EL (cell line): ENCODE results near the gene ZSWIM4.

Source experiments
- DNase-seq: peaks from one replicate; pipeline ENCODE4 v3.0.0-alpha.2; 2016

The ZSWIM4 gene

DNA sequence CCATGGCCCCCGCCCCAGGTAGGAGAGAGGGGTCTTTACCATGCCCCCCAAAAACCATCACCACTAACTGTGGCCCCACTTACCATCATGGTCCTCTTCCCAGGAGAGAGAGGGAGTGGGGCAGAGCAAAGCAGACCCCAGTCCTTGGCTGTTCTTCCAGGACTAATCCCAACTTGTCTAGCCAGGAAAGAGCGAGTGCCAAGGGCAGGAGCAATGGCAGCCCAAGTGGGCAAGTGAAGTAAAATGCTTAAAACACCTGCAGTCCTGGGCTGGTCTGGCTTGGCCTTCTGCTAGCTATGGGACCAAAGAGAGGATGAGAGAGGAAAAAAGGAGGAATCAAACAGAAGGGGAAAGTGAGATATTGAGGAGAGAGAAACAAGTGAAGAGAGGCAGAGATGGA lies 17.9 kb downstream of the ZSWIM4 start:
- no peak for DNase-seq

DNA sequence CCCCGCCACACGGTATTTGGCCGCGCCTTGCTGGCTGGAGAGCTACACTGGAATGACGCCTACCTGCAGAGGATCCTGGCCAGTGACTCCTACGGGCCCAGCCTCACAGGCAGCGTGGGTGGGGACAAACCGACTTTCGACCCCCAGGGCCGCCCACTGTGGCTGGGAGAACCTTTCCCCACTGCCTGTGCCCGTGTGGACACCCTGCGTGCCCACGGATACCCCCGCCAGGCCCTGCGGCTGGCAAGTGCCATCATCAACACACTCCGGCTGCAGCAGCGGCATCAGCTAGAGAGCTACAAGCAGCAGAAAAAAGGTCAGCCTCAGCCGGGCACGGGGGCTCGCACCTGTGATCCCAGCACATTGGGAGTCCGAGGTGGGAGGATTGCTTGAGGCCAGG lies 19.3 kb downstream of the ZSWIM4 start:
- DNase-seq: no peak

DNA sequence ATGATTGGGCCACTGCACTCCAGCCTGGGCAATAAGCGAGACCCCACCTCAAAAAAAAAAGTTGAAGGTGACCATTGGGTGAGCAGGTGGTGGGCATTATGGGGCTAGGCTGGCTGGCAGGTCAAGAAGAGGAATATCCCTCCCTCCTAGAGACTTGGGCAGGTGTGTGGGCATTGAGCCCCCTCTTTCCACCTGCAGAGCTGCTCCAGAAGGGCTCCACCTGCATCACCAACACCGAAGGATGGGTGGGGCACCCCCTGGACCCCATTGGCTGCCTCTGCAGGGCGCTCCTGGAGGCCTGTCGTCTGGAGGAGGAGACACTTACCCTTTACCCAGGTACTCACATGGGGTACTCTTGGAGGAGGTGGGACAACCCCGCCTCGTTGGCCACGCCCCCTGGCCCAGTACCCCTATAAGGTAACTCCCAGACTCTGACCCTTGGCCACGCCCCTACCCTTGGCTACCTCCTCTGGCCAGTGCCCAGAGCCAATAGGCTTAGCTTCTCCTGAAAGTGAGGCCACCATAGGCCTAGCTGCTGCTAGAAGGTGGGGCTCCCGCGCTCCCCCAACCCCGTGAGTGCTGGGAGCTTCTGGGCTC lies 21.9 kb downstream of the ZSWIM4 start:
- DNase-seq: no peak

DNA sequence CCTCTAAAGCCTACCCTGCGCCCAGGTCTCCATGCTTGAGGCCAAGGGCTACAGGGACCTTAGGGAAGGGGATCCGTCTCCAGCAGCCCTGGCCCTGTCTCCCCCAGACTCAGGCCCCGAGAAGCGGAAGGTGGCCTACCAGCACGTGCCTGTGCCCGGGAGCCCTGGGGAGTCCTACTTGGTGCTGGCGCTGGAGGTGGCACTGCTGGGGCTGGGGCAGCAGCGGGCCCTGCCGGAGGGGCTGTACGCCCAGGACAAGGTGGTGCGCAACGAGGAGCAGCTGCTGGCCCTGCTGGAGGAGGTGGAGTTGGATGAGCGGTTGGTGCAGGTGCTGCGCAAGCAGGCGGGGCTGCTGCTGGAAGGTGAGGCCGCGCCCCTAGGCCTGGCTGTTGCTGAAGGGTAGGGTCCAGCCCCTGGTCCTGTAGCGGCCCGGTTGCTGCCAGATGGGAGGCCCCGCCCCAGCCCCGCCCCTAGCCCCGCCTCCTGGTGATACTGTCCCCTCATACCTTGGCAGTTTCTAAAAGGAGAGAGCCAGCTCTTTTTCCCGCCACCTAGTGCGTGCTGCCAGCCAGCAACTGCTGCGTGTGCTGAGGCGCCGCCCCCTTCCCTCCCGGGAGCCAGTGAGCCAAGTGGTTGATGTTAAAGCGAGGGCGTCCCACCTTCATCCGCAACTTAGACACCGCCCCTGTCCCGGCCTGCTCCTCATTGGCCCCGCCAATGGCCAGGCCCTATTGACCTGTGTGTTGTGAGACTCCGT lies 22.6 kb downstream of the ZSWIM4 start:
- DNase-seq: no peak

DNA sequence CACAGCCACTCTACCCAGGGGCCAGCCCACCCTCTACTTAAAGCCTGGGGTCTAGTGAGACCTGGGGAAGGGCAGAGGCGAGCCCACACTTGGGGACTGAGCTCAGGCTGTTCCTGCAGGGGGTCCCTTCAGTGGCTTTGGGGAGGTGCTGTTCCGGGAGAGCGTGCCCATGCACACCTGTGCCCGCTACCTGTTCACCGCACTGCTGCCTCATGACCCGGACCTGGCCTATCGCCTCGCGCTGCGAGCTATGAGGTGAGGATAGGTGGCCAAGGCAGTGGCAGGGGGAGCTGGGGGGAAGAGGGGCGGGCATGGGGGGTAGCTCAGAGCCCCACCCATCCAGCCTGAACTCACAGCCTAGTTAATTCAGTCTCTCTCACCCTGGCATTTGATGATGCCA lies 24.0 kb downstream of the ZSWIM4 start:
- DNase-seq: no peak

DNA sequence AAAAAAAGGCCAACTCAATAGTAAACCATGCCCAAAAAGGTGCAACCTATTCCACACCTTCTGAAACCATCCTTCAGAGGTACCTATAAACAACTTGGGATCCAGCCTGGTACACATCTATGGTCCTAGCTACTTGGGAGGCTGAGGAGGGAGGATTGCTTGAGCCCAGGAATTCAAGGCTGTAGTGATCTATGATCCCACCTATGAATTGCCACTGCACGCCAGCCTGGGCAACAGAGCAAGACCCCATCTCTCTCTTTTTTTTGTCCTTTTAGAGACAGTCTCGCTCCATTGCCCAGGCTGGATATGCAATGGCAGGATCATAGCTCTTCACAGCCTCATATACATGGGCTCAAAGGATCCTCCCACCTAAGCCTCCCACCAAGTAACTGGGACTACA lies 26.0 kb downstream of the ZSWIM4 start:
- DNase-seq: no peak

DNA sequence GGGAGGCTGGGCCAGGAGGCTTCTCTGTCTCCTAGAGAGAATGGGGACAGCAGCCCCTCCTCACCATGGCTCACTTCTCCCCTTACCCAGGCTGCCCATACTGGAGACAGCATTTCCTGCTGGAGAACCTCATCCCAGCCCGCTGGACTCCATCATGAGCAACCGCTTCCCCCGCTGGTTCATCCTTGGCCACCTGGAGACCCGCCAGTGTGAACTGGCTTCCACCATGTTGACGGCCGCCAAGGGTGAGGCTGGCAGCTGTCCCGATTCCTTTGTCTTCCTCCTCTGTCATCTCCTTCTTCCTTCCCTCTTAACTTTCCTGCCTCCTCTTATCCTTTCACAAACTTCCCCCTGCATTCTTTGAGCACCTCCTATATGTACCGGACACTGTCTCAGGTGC lies 28.0 kb downstream of the ZSWIM4 start:
- DNase-seq: no peak

DNA sequence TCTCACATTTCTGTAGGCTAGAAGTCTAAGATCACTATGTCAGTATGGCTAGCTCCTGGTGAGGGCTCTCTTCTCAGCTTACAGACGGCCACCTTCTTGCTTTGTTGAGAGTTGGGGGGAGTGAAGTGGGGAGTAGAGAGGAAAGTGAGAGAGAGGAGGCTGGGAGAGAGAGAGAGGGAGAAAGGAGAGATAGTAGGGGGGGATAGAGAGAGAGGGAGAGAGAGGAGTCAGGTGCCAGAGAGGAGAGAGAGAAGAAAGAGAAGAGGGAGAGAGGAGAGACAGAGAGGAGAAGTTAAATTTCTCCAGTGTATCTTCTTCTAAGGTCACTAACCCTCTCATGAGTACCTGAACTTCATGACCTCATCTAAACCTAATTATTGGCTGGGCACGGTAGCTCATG lies 28.7 kb downstream of the ZSWIM4 start:
- no peak for DNase-seq

DNA sequence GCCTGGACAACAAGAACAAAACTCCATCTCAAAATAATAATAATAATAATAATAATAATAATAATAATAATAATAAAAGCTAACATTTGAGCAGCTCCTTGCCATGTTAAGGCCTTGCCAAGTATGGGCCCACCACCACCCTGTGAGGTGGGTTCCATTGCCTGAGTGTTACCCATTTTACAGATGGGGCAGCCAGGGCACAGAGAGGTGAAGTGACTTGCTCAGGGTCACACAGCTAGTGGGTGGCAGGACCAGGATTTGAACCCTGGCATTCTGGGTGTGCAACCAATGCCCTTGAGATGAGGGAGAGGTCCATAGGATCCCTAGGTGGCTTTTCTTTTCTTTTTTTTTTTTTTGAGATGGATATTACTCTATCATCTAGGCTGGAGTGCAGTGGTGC lies 29.5 kb downstream of the ZSWIM4 start:
- DNase-seq: no peak

DNA sequence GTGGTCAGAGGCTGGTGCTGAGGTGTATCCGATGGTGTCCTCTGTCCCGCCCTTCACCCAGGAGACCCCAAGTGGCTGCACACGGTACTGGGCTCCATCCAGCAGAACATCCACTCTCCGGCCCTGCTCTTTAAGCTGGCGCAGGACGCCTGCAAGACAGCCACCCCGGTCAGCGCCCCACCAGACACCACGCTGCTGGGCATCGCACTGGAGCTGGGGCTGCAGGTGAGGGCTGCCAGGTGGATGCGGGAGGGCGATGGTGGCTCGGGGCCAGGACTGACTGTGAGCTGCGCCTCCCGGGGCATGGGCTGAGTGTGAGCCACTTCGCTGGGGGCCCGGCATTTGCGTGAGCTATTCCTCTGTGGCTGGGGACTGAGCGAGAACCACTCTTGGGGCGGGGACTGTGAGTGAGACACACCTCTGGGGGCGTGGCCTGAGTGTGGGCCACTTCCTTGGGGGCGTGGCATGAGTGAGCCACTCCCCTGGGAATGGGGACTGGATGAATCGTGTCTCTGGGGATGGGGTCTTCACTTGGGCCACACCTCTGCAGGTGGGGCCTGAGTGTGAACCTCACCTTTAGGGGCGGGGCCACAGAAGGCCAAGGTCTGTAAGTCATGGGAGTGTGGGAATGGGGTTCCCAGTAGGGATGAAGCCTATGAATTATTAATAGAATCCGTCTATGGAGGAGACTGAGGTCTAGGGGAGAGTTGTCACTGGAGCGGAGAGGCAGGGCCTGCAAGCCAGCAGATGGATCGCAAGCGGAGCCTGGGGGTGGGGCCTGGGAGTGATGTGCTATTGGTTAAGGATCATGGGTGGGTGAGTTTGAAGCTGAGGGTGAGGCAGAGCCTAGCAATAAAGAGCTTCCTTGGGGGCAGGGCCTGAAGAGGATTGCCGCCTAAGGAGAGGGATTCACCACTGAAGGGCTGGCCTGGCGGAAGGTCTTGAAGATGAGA lies 30.5 kb downstream of the ZSWIM4 start:
- no peak for DNase-seq

DNA sequence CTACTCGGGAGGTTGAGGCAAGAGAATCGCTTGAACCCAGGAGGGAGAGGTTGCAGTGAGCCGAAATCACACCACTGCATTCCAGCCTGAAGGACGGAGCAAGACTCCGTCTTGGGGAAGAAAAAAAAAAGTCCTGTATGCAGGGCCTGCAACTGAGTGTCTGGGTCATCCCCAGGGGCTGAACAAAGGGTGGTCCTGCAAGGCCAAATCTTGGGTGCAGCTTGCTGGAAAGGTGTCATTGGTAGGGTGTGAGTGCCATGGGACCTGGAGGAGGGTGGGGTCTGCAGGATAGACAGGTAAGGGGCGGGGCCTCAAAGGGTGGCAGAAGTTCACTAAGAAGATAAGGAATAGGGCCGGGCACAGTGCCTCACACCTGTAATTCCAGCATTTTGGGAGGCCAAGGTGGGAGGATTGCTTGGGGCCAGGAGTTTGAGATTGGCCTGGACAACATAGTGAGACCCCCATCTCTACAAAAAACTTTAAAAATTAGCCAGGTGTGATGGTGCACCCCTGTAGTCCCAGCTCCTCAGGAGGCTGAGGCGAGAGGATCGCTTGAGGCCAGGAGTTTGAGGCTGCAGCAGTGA lies 31.5 kb downstream of the ZSWIM4 start:
- no peak for DNase-seq

DNA sequence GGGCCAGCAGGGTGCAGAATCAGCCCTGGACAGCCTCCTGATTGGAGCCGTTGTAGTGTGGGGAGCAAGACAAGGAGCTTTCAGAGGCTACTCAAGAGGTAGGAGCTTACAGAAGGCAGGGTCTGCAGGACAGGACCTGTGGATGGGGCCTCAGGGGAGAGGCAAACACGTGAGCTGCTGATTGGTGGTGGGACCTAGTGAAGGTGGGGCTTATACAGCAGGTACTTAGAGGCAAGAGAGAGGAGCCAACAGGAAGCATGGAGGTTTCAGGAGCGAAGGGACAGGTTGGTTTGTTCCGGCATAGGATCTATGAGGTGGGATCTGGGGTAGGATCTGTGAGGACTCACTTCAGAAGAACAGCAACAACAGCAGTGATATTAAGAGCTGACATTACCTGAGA lies 32.4 kb downstream of the ZSWIM4 start:
- no peak for DNase-seq

DNA sequence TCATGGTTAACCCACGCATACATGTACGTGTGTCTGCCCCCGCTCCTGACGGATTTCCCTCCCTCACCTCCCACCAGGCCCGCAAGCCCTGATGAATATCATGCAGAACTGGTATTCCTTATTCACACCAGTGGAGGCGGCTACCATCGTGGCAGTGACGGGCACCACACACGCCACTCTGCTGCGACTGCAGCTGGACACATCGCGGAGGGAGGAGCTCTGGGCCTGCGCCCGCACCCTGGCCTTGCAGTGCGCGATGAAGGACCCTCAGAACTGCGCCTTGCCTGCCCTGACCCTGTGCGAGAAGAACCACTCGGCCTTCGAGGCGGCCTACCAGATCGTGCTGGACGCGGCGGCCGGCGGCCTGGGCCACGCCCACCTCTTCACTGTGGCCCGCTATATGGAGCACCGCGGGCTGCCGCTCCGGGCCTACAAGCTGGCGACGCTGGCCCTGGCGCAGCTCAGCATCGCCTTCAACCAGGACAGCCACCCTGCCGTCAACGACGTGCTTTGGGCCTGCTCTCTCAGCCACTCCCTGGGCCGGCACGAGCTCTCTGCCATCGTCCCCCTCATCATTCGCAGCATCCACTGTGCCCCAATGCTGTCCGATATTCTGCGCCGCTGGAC lies 35.0 kb downstream of the ZSWIM4 start:
- DNase-seq: no peak

DNA sequence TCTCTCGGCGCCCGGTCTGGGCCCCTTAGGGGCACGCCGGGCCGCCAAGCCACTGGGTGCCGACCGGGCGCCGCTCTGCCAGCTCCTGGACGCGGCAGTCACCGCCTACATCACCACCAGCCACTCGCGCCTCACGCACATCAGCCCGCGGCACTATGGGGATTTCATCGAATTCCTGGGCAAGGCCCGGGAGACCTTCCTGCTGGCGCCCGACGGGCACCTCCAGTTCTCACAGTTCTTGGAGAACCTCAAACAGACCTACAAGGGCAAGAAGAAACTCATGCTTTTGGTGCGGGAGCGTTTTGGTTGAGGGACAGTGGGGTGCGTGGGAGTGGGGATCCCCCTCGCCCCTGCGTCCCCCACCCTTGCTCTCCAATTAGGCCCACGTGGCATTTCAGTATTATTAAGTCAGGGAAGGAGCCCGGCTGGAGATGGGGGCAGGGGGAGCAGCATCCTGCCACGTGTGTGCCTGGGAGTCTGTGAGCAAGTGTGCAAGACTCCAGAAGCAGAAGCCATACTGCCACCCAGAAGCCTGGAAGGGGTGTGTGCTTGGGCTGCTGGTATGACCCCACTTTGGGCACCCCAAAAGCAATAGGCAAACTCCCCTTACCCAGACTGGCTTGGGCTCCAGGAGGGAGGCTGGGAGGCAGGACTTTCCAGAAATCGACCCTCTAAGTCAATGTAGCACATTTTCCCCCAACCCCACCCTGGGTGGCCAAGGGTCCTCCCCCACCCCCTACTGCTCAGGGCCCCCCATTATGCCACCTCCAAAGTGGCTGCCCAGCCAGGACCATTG lies 35.7 kb downstream of the ZSWIM4 start:
- no peak for DNase-seq

DNA sequence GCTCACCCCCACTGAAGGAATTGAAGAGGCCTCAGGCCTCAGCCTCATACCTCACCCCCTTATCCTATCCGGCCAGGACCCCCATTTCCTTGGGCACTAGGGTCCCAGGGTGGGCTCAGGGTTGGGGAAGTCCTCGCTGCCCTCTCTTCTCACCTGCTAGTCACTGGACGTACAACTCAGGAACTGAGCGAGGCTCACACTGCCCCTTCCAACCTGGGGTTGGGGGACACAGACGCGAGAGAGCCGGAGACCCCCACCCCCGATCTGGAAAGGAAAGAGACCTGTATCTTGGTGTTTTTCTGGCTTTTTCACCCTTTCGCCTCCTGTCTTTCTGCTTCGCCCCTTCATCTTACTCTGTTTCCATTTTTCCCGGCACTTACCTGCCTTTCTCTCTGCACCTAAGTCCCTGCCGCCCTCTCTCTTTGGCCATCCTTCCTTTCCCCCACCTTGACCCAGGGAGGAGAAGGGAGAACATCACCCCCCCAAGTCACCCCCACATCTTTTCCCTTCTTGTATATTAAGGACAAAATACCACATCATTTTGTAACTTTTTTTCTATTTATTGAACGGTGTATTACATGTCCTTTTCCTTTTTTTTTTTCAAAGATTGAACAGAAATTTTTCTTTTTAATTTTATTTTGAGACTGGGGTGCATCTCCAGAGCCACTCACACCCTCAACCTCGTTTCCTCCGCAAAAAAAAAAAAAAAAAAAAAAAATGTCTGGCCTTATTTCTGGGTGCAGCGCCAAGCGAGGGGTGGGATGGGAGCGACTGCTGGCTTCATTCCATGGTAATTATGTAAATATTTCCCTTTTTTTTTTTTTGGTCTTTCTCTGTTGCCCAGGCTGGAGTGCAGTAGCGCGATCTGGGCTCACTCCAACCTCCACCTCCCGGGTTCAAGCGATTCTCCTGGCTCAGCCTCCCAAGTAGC lies 36.6 kb downstream of the ZSWIM4 start:
- DNase-seq: no peak

DNA sequence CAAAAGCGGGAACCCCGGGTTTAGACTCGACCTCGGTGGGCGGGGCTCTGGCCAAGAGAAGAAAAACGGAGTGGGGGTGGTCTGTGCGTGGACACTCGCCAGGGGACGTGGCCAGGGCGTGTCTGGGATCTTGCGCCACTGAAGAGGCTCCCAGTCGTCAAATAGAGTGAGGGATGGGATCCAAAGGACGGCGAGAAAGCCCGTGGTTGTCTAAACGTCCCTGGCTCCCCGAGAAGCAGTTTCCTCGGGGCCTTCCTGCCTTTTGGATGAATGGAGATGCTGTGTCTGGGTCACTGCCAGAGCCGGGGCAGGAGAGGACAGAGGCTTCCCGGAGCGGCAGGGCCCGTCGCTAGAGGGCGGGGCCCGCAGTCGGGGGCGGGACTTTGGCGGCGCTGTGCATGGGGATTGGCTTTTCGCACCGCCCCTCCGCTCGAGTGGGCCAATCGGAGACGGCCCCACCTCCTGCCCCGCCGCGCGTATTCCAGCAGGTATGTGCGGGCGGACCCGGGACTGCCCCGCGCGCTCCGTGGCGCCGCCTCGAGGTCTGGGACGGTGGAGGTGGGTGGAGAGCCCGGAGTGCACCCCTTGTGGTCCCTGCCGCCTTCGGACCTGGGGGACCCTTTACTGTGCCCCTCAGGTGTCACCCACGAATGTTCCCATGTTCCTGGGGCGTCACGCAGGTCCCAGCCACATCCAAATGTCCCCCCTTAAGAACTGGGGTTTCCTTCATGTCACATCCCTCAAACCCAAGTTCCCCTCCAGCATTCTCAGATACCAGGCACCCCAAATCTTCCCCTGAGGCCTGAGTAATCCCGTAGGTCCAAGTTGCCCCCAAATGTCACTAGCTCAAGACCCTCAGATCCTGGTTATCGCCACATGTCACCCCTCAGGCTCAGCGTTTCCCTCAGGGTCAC lies 38.3 kb downstream of the ZSWIM4 start:
- DNase-seq: peak; percentile 94

DNA sequence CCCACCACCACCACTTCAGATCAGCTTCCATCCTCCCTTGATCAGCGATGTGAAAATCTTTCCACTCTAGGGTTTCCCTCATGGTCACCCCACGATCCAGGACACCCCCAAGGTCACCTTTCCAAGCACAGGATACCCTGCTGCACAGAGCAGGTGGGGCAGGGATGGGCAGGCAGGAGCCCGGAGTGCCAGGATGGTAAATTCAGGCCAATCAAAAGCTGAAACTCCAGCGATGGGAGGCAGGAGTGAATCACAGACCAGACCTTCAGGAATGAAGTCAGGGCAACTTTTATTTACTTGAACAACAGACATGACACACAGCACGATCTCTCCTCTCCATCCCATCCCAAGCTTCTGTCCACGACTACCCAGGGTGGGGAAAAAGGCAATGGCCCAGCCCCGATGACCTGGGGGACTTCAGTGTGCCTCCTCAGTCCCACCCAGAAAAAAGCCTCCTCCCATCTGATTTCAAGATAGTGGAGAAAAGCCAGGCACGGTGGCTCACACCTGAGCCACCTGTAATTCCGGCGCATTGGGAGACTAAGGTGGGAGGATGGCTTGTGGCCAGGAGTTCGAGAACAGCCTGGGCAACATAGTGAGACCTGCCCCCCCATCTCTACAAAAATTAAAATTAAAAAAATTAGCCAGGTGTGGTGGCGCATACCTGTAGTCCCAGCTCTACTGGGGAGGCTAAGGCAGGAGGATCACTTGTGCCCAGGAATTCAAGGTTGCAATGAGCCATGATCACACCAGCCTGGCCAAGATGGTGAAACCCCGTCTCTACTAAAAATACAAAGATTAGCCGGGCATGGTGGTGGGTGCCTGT lies 39.2 kb downstream of the ZSWIM4 start:
- DNase-seq: peak; percentile 80

DNA sequence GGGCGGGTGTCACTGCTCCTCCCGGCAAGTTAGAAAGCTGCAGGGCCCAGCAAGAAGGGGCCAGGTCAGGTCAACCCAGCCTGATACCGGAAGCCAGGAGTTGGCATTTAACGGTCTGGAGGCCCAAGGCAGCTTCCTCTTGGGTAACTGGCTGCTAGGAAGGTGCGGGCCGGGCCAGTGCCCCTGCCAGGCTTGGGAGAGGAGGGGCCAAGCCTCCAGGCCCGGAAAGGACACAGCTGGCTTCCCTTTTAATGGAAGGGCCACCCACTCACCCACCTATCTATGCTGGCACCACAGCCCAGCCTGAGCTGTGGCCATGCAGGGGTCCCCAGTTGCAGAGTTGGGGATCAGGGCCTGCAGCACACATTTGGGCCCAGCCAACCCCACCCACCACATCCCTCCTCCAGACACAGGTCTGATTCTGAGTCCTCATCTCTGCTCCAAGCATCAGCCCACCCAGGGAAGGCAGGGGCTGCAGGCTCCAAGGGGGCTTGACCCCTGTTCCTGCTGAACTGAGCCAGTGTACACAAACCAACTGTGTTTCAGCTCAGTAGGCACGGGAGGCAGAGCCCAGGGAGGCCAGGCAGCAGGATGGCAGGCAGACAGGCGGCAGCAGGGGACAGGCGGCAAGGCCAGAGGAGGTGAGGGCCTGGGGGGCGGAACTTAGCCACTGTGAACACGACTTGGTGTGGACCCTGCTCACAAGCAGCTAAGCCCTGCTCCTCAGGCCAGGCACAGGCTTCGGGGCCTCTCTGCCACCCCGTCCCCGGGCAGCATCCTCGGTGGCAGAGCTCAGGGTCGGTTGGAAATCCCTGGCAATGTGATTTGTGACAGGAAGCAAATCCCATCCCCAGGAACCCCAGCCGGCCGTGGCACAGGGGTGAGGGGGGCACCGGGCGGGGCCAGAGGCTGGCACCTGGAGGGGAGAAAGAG lies 40.8 kb downstream of the ZSWIM4 start:
- no peak for DNase-seq
